Measurements from ENCODE around the gene FCHSD2.

- TF ChIP-seq POLR2AphosphoS5 (IDR thresholded peaks at IDR 0.05; ENCODE audit: low read depth, low read length) (no peak), TAF1 (IDR thresholded peaks at IDR 0.05; ENCODE audit: low read depth, low read length) (no peak)
These were observed 22.9 kb upstream of the FCHSD2 start for GRCh38 chr11:73164803-73165540.

Measured in GM12891 (cell line).